Heart right ventricle (tissue), 16 donors: ENCODE measurements around the gene ALK. TPM values are rescaled to one million over a fixed set of nuclear protein-coding genes. Genes with fewer than 3 reads are reported as not detected.

Experiments
- ATAC-seq, 8 donors: fragments of 200-7000 bp; cut with Tn5 transposase; one replicate each; pipeline ENCODE4 v1.9.1; 2020; ENCODE audit warnings: mild to moderate bottlenecking in 8 of 8, moderate library complexity in 8 of 8, moderate number of reproducible peaks in 1 of 8
- DNase-seq, 2 donors: peaks; one replicate each; pipeline ENCODE4 v3.0.0-alpha.2; 2020
- H3K27ac ChIP-seq, 10 donors: fragments of 200-600 bp; sonication (generic) in 2 of 10; one replicate each; pipeline versions ENCODE4 v1.5.0 to v1.8.0; 2020 to 2022; ENCODE audit warnings: mild to moderate bottlenecking in 3 of 10
- H3K27me3 ChIP-seq, 7 donors: fragments of 200-600 bp; one replicate each; pipeline ENCODE4 v1.8.0; 2021 to 2022; ENCODE audit warnings: mild to moderate bottlenecking in 2 of 7
- H3K36me3 ChIP-seq, 9 donors: fragments of 200-600 bp; sonication (generic) in 1 of 9; one replicate each; pipeline versions ENCODE4 v1.5.0 to v1.8.0; 2020 to 2022; ENCODE audit warnings: mild to moderate bottlenecking in 2 of 9
- H3K4me1 ChIP-seq, 9 donors: fragments of 200-600 bp; sonication (generic) in 1 of 9; one replicate each; pipeline versions ENCODE4 v1.5.0 to v1.8.0; 2020 to 2022; ENCODE audit warnings: mild to moderate bottlenecking in 4 of 9
- H3K4me3 ChIP-seq, 10 donors: fragments of 200-600 bp; sonication (generic) in 2 of 10; one replicate each; pipeline versions ENCODE4 v1.5.0 to v1.8.0; 2020 to 2022; ENCODE audit warnings: mild to moderate bottlenecking in 7 of 10, moderate library complexity in 2 of 10
- H3K9me3 ChIP-seq, 11 donors: fragments of 200-600 bp in 10 of 11; sonication (generic) in 2 of 11; one replicate each; pipeline versions ENCODE4 v1.5.0 to v1.8.0; 2013 to 2022; ENCODE audit warnings: mild to moderate bottlenecking in 2 of 11, control low read depth in 1 of 11, moderate library complexity in 1 of 11
- CTCF ChIP-seq, 9 donors: fragments of 200-600 bp; sonication (generic) in 2 of 9; IDR thresholded peaks; one replicate each; pipeline versions ENCODE4 v1.5.0 to v1.8.0; 2021 to 2022; ENCODE audit warnings: antibody characterized with exemption in 9 of 9, mild to moderate bottlenecking in 5 of 9, moderate library complexity in 1 of 9
- WGBS, 2 donors: extraction: QIAGEN DNeasy Blood & Tissue Kit; methylation state at CpG; one replicate each; pipeline ENCODE4 v1.1.7; 2013; ENCODE audit warnings: inconsistent platforms in 1 of 2; 5-methylcytosine and 5-hydroxymethylcytosine counted together
- intact Hi-C, 10 donors: fragments of 100-400 bp; cut with DNase I; formaldehyde crosslinking; loops; one replicate each; pipeline versions ENCODE4 v1.11.1 to v1.14.2; 2022
- polyA plus RNA-seq, 2 donors: library from polyadenylated mRNA; stranded (reverse); fragments of 200-250 nt; gene quantifications; one replicate each; pipeline ENCODE4 v1.2.3, GENCODE V29; 2013
- total RNA-seq, 10 donors: library from RNA; stranded (reverse); fragmentation: NEBNext Ultra II Directional in 3 of 10; extraction: Animal tissue kit (Norgen Biotek cat#: 25700) in 3 of 10; gene quantifications; one replicate each; pipeline versions ENCODE4 v1.2.1 to v1.2.4, GENCODE V29; 2021 to 2023
- donor health status: Arrhythmogenic right ventricular cardiomyopathy.
- donor health status: ischemic (EF 13 %, LVEDD 7.1; RV severe dilation, severe dysfunction).
- donor health status: healthy with polysubstance abuse.
- donor health status: DM: no; HTN: yes; CAD: no.
- donor health status: DM: no; HTN: no; CAD: no.
- donor health status: ischemic (EF 25% LVEDD 6.9; RV normal size, moderate dysfunction).
- donor health status: ischemic (EF 25% LVEDD 5.7; RV mildly dilated, moderate dysfunction).
- donor health status: healthy.
- donor health status: DM: yes; HTN: yes; CAD: no.
- donor health status: Ischemic cardiomyopathy.
- donor health status: ischemic (EF 35%, LVEDD 5.7; RV mildly dilated, moderate dysfunction).
- donor health status: nonischemic (EF 11% LVEDD 7.7; RV severe dilation, severe dysfunction).
- donor health status: DM: yes; HTN: yes; CAD: no.
- donor health status: PGD.
- donor health status: ischemic (EF 29% LVEDD 5.4; RV normal size, mild dysfunction).
- donor health status: nonischemic (EF 23%, LVEDD 6.1; RV moderate dilation, normal function).

The ALK gene
- total and polyA plus RNA-seq, 12 donors = 0.01 to 0.24 (median 0.08) TPM; not detected in 7

GRCh38 chr2:29718076-29718686 lies 203.2 kb downstream of the ALK start:
- Histone ChIP-seq H3K4me1 (no peaks in the 10 kb centered on the region), H3K36me3 (no peaks in the 10 kb centered on the region), H3K27me3 (peaks cover 0 to 4% (median 0%) of the 10 kb centered on the region in 7 donors), H3K9me3 (no peaks in the 10 kb centered on the region), H3K27ac (no peak overlapping the region), H3K4me3 (no peak overlapping the region)
- intact Hi-C loops = no loop called here
- no peak for ATAC-seq
- TF ChIP-seq CTCF (IDR thresholded peaks at IDR 0.05) = no peak
- no peak for DNase-seq
- WGBS, 2 donors = 77% methylated on average over 5 of the region's 5 CpGs

DNA sequence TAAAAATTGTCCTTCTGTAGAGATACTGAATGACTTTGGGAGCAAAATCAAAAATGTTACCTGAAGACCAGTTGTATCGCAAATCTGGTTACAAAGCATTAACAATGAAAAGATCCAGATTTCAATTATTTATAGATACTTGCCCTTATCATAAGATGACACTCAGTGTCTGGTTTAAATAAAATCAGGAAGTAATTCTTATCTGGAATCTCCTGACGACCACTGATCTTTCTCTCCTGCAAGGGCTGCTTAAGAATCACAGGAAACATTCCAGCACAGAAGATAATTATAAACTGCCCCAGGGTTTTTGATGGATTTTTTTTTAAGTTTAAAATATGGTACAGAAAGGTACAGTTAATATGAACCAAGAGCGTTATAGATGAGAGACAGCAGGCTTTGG lies 205.7 kb downstream of the ALK start:
- no peak for TF ChIP-seq CTCF (IDR thresholded peaks at IDR 0.05)
- Histone ChIP-seq H3K27ac (no peak overlapping the region), H3K36me3 (no peaks in the 10 kb centered on the region), H3K4me1 (no peaks in the 10 kb centered on the region), H3K4me3 (no peak overlapping the region), H3K9me3 (no peaks in the 10 kb centered on the region), H3K27me3 (peaks cover 0 to 11% (median 0%) of the 10 kb centered on the region in 7 donors)
- DNase-seq (no peak), ATAC-seq (no peak)
- 71 to 74% methylated on average over 3 of the region's 3 CpGs for WGBS, 2 donors
- intact Hi-C loops = no loop called here

GRCh38 chr2:29714333-29714732 lies 207.1 kb downstream of the ALK start:
- no peak for TF ChIP-seq CTCF (IDR thresholded peaks at IDR 0.05)
- ATAC-seq (no peak), DNase-seq (no peak)
- no peaks in the 10 kb centered on the region for H3K36me3 ChIP-seq
- intact Hi-C loops = no loop called here
- no peak overlapping the region for H3K4me3 ChIP-seq
- no peak overlapping the region for H3K27ac ChIP-seq
- peaks cover 0 to 11% (median 0%) of the 10 kb centered on the region in 7 donors for H3K27me3 ChIP-seq
- WGBS, 2 donors = 87 to 88% methylated on average over 4 of the region's 4 CpGs
- H3K9me3 ChIP-seq = no peaks in the 10 kb centered on the region
- H3K4me1 ChIP-seq = no peaks in the 10 kb centered on the region

DNA sequence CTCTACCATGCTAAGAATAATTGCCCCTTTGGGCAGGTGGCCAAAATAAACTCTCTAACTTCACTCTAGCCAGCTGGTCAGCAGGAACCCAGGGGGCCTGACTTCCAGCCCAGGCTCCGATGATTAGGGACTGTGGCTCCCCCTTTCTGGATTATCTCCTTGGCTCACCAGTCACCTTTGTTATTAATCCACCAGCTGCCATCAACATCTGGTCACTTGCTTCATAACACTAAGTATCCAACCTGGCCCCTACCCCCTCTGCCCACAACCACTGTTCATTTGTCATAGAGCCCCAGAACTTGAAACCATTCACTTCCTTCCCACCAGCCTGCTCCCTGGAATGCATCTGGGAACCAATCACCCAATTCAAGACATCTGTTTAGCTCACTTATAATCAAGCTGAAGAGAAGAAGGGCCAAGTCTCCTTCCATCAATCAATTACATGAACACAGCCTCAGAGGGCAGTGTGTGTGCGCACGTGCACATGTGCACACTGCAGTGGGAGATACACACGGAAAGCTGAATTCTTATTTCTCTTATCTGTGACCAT lies 215.1 kb downstream of the ALK start:
- ATAC-seq (no peak), DNase-seq (no peak)
- Histone ChIP-seq H3K4me3 (no peak overlapping the region), H3K4me1 (no peaks in the 10 kb centered on the region), H3K27me3 (peaks cover 0 to 6% (median 0%) of the 10 kb centered on the region in 7 donors), H3K36me3 (no peaks in the 10 kb centered on the region), H3K27ac (no peak overlapping the region), H3K9me3 (no peaks in the 10 kb centered on the region)
- TF ChIP-seq CTCF (IDR thresholded peaks at IDR 0.05) = no peak
- WGBS, 2 donors = 72 to 73% methylated on average over 4 of the region's 4 CpGs
- intact Hi-C loops = no loop called here
